GM12878 (cell line): Measurements from ENCODE around the gene ZNF445. TPM values are rescaled to one million over a fixed set of nuclear protein-coding genes. Genes with fewer than 3 reads are reported as not detected.

Experiments
- ATAC-seq: fragments of 200-7000 bp; cut with Tn5 transposase; 3 replicates; pipeline ENCODE4 v1.9.1; 2020; ENCODE audit warnings: mild to moderate bottlenecking, moderate library complexity
- BruUV-seq: library from RNA; stranded (reverse); fragments of 400-500 nt; replicated peaks from 2 replicates; lab custom pipeline; 2021; lab: Mats Ljungman, UMichigan
- CTCF ChIA-PET: fragments of 300-600 bp; sonication (Branson Sonifier 250); formaldehyde crosslinking; extraction: SDS; loops from one replicate; lab custom pipeline; 2021; ENCODE audit warnings: inconsistent platforms; lab: Yijun Ruan, JAX
- POLR2A ChIA-PET: fragments of 350-600 bp; formaldehyde crosslinking; extraction: SDS; loops from one replicate; lab custom pipeline; 2021; ENCODE audit warnings: inconsistent platforms; lab: Charles Lee
- RAD21 ChIA-PET: fragments of 300-600 bp; sonication (Branson Sonifier 250); formaldehyde crosslinking; loops from one replicate; lab custom pipeline; 2023; ENCODE audit warnings: antibody characterized with exemption; ENCODE audit not compliant: unreplicated experiment; lab: Charles Lee
- SMC1A ChIA-PET: fragments of 300-600 bp; sonication (Branson Sonifier 250); formaldehyde crosslinking; loops from one replicate; lab custom pipeline; 2023; ENCODE audit not compliant: unreplicated experiment, uncharacterized antibody; lab: Charles Lee
- DNase-seq: peaks from one replicate; pipeline ENCODE4 v3.0.0-alpha.2; 2011; ENCODE audit warnings: low read depth, low spot score
- FAIRE-seq: peaks from 3 replicates; lab custom pipeline; 2011; peaks lifted over from hg19 to GRCh38; lab: Jason Lieb, UNC
- H2AFZ ChIP-seq: 2 replicates; pipeline ENCODE4 v1.6.0; 2011; ENCODE audit warnings: low read depth, low read length, control low read depth; ENCODE audit not compliant: control insufficient read depth
- H3K27ac ChIP-seq: 2 replicates; pipeline ENCODE4 v1.5.1; 2011; ENCODE audit warnings: control low read depth; ENCODE audit not compliant: control insufficient read depth, insufficient read depth
- H3K27me3 ChIP-seq, 2 experiments: replicated peaks in 1 of 2; 2 replicates each; pipeline versions ENCODE4 v1.6.0 to v1.6.1; 2011; ENCODE audit warnings: low read length in 1 of 2; ENCODE audit not compliant: control insufficient read depth in 2 of 2, insufficient read depth in 2 of 2
- H3K36me3 ChIP-seq, 2 experiments: 2 replicates each; pipeline ENCODE4 v1.5.1; 2011; ENCODE audit warnings: low read length in 1 of 2; ENCODE audit not compliant: control insufficient read depth in 2 of 2, insufficient read depth in 2 of 2
- H3K4me1 ChIP-seq: 2 replicates; pipeline ENCODE4 v1.6.1; 2011; ENCODE audit warnings: mild to moderate bottlenecking, low read length, moderate library complexity, mixed read lengths; ENCODE audit not compliant: control insufficient read depth, insufficient read depth
- H3K4me2 ChIP-seq: 2 replicates; pipeline ENCODE4 v1.6.0; 2011; ENCODE audit warnings: control low read depth; ENCODE audit not compliant: control insufficient read depth, insufficient read depth
- H3K4me3 ChIP-seq: fragments of 200-600 bp; sonication (generic); 2 replicates; pipeline ENCODE4 v1.5.1; 2016
- H3K79me2 ChIP-seq: 2 replicates; pipeline ENCODE4 v1.6.0; 2011; ENCODE audit warnings: low read length; ENCODE audit not compliant: control insufficient read depth, insufficient read depth
- H3K9ac ChIP-seq: 2 replicates; pipeline ENCODE4 v1.8.0; 2011; ENCODE audit warnings: low read length, control low read depth, mixed read lengths; ENCODE audit not compliant: control insufficient read depth, insufficient read depth
- H3K9me3 ChIP-seq: replicated peaks from 3 replicates; pipeline ENCODE4 v1.5.1; 2011; ENCODE audit warnings: mild to moderate bottlenecking, low read length; ENCODE audit not compliant: control insufficient read depth, insufficient read depth
- H4K20me1 ChIP-seq: 2 replicates; pipeline ENCODE4 v1.6.0; 2011; ENCODE audit not compliant: control insufficient read depth, insufficient read depth
- HDAC6 ChIP-seq: fragments of 200-600 bp; sonication (generic); IDR thresholded peaks from one replicate; pipeline ENCODE4 v1.8.0; 2017; ENCODE audit warnings: antibody characterized with exemption; ENCODE audit not compliant: unreplicated experiment
- MAX ChIP-seq: IDR thresholded peaks from 2 replicates; pipeline ENCODE4 v1.6.1; 2012; ENCODE audit warnings: low read depth, low read length, improper control_type of control experiment
- ZZZ3 ChIP-seq: IDR thresholded peaks from 2 replicates; pipeline ENCODE4 v1.6.1; 2011; ENCODE audit warnings: low read depth; ENCODE audit not compliant: control insufficient read depth, insufficient read length
- WGBS: methylation state at CpG from one replicate; pipeline ENCODE4 v1.1.6; 2016; ENCODE audit warnings: low lambda C conversion rate; ENCODE audit not compliant: insufficient replicate concordance, insufficient coverage; ENCODE audit errors: missing lambda C conversion rate; 5-methylcytosine and 5-hydroxymethylcytosine counted together
- in situ Hi-C: fragments of 300-500 bp; cut with MboI; formaldehyde crosslinking; loops from 9 replicates; pipeline ENCODE4 v1.14.3; 2018; ENCODE audit warnings: mixed read lengths
- intact Hi-C: fragments of 100-400 bp; cut with micrococcal nuclease; formaldehyde crosslinking; loops from one replicate; pipeline ENCODE4 v1.14.2; 2022; ENCODE audit not compliant: unreplicated experiment
- polyA plus RNA-seq, 11 experiments: library from polyadenylated mRNA; depleted of rRNA in 4 of 11; unstranded in 6 of 11; stranded (reverse) in 5 of 11; fragments of >200 nt; fragmentation: Nextera tagmentation in 4 of 11; fragmentation: Illumina TruSeq in 1 of 11; extraction: Ambion mirVana in 4 of 11; extraction: Trizol in 1 of 11; gene quantifications; 1 replicate in 1 of 11; 2 replicates in 10 of 11; pipeline versions ENCODE4 v1.2.1 to v1.2.3, GENCODE V29; 2011 to 2016; ENCODE audit warnings: inconsistent platforms in 2 of 11, missing spikeins in 2 of 11, low read depth in 1 of 11
- total RNA-seq, 4 experiments: library from RNA; depleted of rRNA in 3 of 4; stranded (reverse); fragments of >200 nt in 3 of 4; fragmentation: Illumina TruSeq in 1 of 4; extraction: Trizol in 1 of 4; gene quantifications; 2 replicates each; pipeline versions ENCODE4 v1.2.1 to v1.2.3, GENCODE V29; 2013 to 2021
- TF ChIP-seq, protein P1 (sequence below): fragments of 450-650 bp; formaldehyde crosslinking; IDR thresholded peaks from 2 replicates; pipeline ENCODE4 v1.4.0; 2020; ENCODE audit warnings: mild to moderate bottlenecking, moderate library complexity
- TF ChIP-seq, protein P2 (sequence below): fragments of 450-650 bp; conservative IDR thresholded peaks from 2 replicates; pipeline ENCODE4 v1.6.1; 2017; ENCODE audit warnings: mild to moderate bottlenecking, moderate library complexity

Gene ZNF445
- total and polyA plus RNA-seq, 10 of the 15 experiments (the other 5 are each of a cell fraction or from before 2014, with no cell fraction given), result 0.80 to 14.4 (median 5.6) TPM

DNA sequence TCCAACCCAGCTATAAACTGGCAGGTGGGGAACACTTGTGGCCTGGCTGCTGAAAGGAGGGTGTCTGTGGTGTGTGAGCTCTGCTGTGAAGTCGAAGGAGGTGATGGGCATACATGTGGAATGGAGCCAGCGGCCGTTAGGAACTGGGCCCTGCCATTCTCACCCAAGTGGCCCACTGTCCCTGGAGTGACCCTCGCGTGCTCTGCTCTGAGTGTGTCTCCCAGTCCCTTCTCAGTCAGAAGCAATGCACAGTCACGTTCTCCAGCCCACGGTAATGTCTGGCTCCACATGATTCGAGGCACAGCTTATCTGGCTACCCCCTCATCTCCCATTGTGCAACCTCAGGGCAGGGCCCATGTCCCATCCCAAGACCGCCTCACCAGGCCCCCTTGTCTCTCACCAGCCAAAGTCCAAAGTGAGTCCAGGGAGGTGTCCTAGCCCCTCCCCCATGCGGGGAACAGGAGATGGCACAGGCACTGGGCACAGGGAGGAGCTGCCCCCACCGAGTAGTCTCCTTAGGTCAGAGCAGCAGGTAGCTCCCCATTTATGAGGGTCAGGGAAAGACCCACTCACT, 62.9 kb downstream of the ZNF445 start (continued):
- no peak for TF ChIP-seq MAX

GRCh38 chr3:44412365-44412764, 65.1 kb downstream of the ZNF445 start:
- no peaks in the 10 kb centered on the region for H3K27me3 ChIP-seq
- no peak for TF ChIP-seq ZZZ3
- TF ChIP-seq, protein P1, sequence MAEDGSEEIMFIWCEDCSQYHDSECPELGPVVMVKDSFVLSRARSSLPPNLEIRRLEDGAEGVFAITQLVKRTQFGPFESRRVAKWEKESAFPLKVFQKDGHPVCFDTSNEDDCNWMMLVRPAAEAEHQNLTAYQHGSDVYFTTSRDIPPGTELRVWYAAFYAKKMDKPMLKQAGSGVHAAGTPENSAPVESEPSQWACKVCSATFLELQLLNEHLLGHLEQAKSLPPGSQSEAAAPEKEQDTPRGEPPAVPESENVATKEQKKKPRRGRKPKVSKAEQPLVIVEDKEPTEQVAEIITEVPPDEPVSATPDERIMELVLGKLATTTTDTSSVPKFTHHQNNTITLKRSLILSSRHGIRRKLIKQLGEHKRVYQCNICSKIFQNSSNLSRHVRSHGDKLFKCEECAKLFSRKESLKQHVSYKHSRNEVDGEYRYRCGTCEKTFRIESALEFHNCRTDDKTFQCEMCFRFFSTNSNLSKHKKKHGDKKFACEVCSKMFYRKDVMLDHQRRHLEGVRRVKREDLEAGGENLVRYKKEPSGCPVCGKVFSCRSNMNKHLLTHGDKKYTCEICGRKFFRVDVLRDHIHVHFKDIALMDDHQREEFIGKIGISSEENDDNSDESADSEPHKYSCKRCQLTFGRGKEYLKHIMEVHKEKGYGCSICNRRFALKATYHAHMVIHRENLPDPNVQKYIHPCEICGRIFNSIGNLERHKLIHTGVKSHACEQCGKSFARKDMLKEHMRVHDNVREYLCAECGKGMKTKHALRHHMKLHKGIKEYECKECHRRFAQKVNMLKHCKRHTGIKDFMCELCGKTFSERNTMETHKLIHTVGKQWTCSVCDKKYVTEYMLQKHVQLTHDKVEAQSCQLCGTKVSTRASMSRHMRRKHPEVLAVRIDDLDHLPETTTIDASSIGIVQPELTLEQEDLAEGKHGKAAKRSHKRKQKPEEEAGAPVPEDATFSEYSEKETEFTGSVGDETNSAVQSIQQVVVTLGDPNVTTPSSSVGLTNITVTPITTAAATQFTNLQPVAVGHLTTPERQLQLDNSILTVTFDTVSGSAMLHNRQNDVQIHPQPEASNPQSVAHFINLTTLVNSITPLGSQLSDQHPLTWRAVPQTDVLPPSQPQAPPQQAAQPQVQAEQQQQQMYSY (CRISPR knock-in tag), result no peak
- TF ChIP-seq HDAC6, result no peak
- TF ChIP-seq, protein P2, sequence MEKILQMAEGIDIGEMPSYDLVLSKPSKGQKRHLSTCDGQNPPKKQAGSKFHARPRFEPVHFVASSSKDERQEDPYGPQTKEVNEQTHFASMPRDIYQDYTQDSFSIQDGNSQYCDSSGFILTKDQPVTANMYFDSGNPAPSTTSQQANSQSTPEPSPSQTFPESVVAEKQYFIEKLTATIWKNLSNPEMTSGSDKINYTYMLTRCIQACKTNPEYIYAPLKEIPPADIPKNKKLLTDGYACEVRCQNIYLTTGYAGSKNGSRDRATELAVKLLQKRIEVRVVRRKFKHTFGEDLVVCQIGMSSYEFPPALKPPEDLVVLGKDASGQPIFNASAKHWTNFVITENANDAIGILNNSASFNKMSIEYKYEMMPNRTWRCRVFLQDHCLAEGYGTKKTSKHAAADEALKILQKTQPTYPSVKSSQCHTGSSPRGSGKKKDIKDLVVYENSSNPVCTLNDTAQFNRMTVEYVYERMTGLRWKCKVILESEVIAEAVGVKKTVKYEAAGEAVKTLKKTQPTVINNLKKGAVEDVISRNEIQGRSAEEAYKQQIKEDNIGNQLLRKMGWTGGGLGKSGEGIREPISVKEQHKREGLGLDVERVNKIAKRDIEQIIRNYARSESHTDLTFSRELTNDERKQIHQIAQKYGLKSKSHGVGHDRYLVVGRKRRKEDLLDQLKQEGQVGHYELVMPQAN, result no peak
- TF ChIP-seq, all 136 proteins: peak for 0
- in situ Hi-C loops, result no loop called here
- POLR2A ChIA-PET, result no interaction called here
- WGBS, result 70% methylated on average over 10 of the region's 10 CpGs
- H3K79me2 ChIP-seq, result no peaks in the 10 kb centered on the region
- CTCF ChIA-PET, result no interaction called here
- H3K4me2 ChIP-seq, result no peak overlapping the region
- no peak for DNase-seq
- H3K4me3 ChIP-seq, result no peak overlapping the region
- intact Hi-C loops, result no loop called here
- RAD21 ChIA-PET, result no interaction called here
- no peaks in the 10 kb centered on the region for H3K9me3 ChIP-seq
- no peaks in the 10 kb centered on the region for H4K20me1 ChIP-seq
- BruUV-seq, result no TSS peak
- no peak overlapping the region for H2AFZ ChIP-seq
- H3K36me3 ChIP-seq, result no peaks in the 10 kb centered on the region
- no peak overlapping the region for H3K9ac ChIP-seq
- no peak for ATAC-seq
- SMC1A ChIA-PET, result interaction anchor here (0.6 kb wide), 1 partner anchor 477 kb away, joined by 3 read pairs; no protein-coding TSS in a partner anchor
- no peak overlapping the region for H3K27ac ChIP-seq
- FAIRE-seq, result no peak
- H3K4me1 ChIP-seq, result no peaks in the 10 kb centered on the region
